GM21515 (cell line): ENCODE data around the gene GPR143.
"Not testable (repeated sequence)": the region's sequence is repeated elsewhere in the genome, so short reads cannot be mapped to it uniquely, and the experiment has no call there.

Experiments
- ATAC-seq: cut with Tn5 transposase; IDR thresholded peaks from one replicate; pipeline ENCODE4 v1.9.1; 2021; ENCODE audit not compliant: unreplicated experiment

Gene GPR143

GRCh38 chrX:9765737-9766097, at the start of gene GPR143:
Gene GPR143, minus strand, starts transcription at chrX:9765847. Its CDS starts 30 bp downstream, at chrX:9765817.
- ATAC-seq: no peak

- ATAC-seq: not testable (repeated sequence)
These were observed 45.4 kb upstream of the GPR143 start for GRCh38 chrX:9811086-9811485.

GRCh38 chrX:9809876-9810275, 44.2 kb upstream of the GPR143 start:
- not testable (repeated sequence) for ATAC-seq

- ATAC-seq: no peak
These were observed 41.9 kb upstream of the GPR143 start for GRCh38 chrX:9807355-9808182.

- ATAC-seq: no peak
These were observed 40.3 kb upstream of the GPR143 start for GRCh38 chrX:9805956-9806355.

- ATAC-seq: no peak
These were observed 38.8 kb upstream of the GPR143 start for GRCh38 chrX:9804444-9804843.

- no peak for ATAC-seq
These were observed 37.1 kb upstream of the GPR143 start for GRCh38 chrX:9802737-9803136.

- ATAC-seq: no peak
These were observed 32.0 kb upstream of the GPR143 start for GRCh38 chrX:9797384-9798360.

- no peak for ATAC-seq
These were observed 28.8 kb upstream of the GPR143 start for GRCh38 chrX:9794495-9794894.

GRCh38 chrX:9790866-9791265, 25.2 kb upstream of the GPR143 start:
- no peak for ATAC-seq

GRCh38 chrX:9789555-9789954, 23.9 kb upstream of the GPR143 start:
- ATAC-seq: no peak

GRCh38 chrX:9788911-9789310, 23.3 kb upstream of the GPR143 start:
- no peak for ATAC-seq

- ATAC-seq: no peak
These were observed 21.4 kb upstream of the GPR143 start for GRCh38 chrX:9786798-9787635.

- no peak for ATAC-seq
These were observed 20.5 kb upstream of the GPR143 start, which contains the start of gene SHROOM2 for GRCh38 chrX:9785944-9786797. Gene SHROOM2, plus strand, starts transcription at chrX:9786429. Its CDS starts 117 bp downstream, at chrX:9786546.

- no peak for ATAC-seq
These were observed 19.8 kb upstream of the GPR143 start for GRCh38 chrX:9785254-9785943.

- no peak for ATAC-seq
These were observed 18.7 kb upstream of the GPR143 start for GRCh38 chrX:9784332-9784731.

GRCh38 chrX:9781941-9782340, 16.3 kb upstream of the GPR143 start:
- no peak for ATAC-seq

- no peak for ATAC-seq
These were observed 10.3 kb upstream of the GPR143 start for GRCh38 chrX:9775930-9776329.

GRCh38 chrX:9772943-9773342, 7.3 kb upstream of the GPR143 start:
- no peak for ATAC-seq
